ENCODE measurements around the gene ROGDI.

DNA sequence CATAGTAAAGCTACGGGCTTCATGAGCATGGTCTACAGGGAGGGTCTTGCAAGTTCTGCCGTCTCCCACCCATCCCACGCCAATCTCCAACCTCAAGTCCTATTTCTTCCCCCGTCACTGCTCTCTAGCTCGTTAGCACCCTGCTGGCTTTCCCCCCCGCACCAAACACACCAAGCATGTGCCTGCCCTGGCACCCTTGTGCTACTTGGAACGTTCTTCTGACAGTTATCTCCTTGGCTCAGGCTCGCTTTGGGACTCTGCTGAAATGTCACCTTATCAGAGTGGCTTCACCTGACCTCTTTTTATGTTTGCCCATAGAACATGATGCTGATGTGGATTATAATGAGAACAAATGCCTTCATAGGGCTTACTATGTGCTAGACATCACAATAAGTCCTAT, 22.8 kb upstream of the ROGDI start:
- TF ChIP-seq, protein P1, sequence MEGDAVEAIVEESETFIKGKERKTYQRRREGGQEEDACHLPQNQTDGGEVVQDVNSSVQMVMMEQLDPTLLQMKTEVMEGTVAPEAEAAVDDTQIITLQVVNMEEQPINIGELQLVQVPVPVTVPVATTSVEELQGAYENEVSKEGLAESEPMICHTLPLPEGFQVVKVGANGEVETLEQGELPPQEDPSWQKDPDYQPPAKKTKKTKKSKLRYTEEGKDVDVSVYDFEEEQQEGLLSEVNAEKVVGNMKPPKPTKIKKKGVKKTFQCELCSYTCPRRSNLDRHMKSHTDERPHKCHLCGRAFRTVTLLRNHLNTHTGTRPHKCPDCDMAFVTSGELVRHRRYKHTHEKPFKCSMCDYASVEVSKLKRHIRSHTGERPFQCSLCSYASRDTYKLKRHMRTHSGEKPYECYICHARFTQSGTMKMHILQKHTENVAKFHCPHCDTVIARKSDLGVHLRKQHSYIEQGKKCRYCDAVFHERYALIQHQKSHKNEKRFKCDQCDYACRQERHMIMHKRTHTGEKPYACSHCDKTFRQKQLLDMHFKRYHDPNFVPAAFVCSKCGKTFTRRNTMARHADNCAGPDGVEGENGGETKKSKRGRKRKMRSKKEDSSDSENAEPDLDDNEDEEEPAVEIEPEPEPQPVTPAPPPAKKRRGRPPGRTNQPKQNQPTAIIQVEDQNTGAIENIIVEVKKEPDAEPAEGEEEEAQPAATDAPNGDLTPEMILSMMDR (IDR thresholded peaks at IDR 0.05) = no peak
- no peak for TF ChIP-seq POLR2A (IDR thresholded peaks at IDR 0.05)

Measured in body of pancreas (tissue), 4 donors.